OCI-LY7 (cell line): ENCODE data around the gene GSTK1. TPM values are rescaled to one million over a fixed set of nuclear protein-coding genes. Genes with fewer than 3 reads are reported as not detected.

Source experiments
- BruUV-seq: library from RNA; stranded (reverse); fragments of 400-500 nt; replicated peaks from 2 replicates; lab custom pipeline; 2021; lab: Mats Ljungman, UMichigan
- CTCF ChIA-PET: fragments of 300-600 bp; sonication (Branson Sonifier 250); formaldehyde crosslinking; loops from one replicate; lab custom pipeline; 2022; ENCODE audit warnings: antibody characterized with exemption; ENCODE audit not compliant: unreplicated experiment; lab: Charles Lee
- POLR2A ChIA-PET: fragments of 300-600 bp; sonication (Branson Sonifier 250); formaldehyde crosslinking; loops from one replicate; lab custom pipeline; 2022; ENCODE audit warnings: antibody characterized with exemption; lab: Charles Lee
- DNase-seq: peaks from one replicate; pipeline ENCODE4 v3.0.0-alpha.2; 2015; ENCODE audit warnings: low spot score
- H2AFZ ChIP-seq: fragments of 200-600 bp; sonication (generic), shearing (Covaris generic); 2 replicates; pipeline ENCODE4 v1.6.1; 2014; ENCODE audit warnings: mild to moderate bottlenecking, antibody characterized with exemption, low read length, moderate library complexity
- H3K27ac ChIP-seq: fragments of 200-600 bp; sonication (generic); 2 replicates; pipeline ENCODE4 v1.5.1; 2014; ENCODE audit warnings: mixed run types, low read depth, mild to moderate bottlenecking, moderate library complexity, low read length, inconsistent platforms; ENCODE audit not compliant: poor library complexity, severe bottlenecking
- H3K36me3 ChIP-seq: fragments of 200-600 bp; sonication (generic); 2 replicates; pipeline ENCODE4 v1.6.1; 2014; ENCODE audit warnings: mild to moderate bottlenecking, antibody characterized with exemption, low read length, moderate library complexity, mixed read lengths; ENCODE audit not compliant: insufficient read depth
- H3K4me1 ChIP-seq: fragments of 200-600 bp; sonication (generic); 2 replicates; pipeline ENCODE4 v1.5.1; 2014; ENCODE audit warnings: mild to moderate bottlenecking, low read length; ENCODE audit not compliant: insufficient read depth, poor library complexity, severe bottlenecking
- H3K4me2 ChIP-seq: fragments of 200-600 bp; sonication (generic); 2 replicates; pipeline ENCODE4 v1.6.1; 2014; ENCODE audit warnings: mild to moderate bottlenecking, low read length
- H3K4me3 ChIP-seq: fragments of 200-600 bp; sonication (generic); 2 replicates; pipeline ENCODE4 v1.5.1; 2014; ENCODE audit warnings: mild to moderate bottlenecking, low read depth, low read length; ENCODE audit not compliant: poor library complexity, severe bottlenecking
- H3K79me2 ChIP-seq: fragments of 200-600 bp; sonication (generic); 2 replicates; pipeline ENCODE4 v1.6.1; 2016; ENCODE audit warnings: low read depth, mild to moderate bottlenecking, low read length, moderate library complexity, mixed read lengths; ENCODE audit not compliant: insufficient read depth
- H3K9me2 ChIP-seq: fragments of 200-600 bp; sonication (generic); 2 replicates; pipeline ENCODE4 v1.6.1; 2016; ENCODE audit warnings: mild to moderate bottlenecking, low read length, mixed read lengths; ENCODE audit not compliant: insufficient read depth
- H3K9me3 ChIP-seq: fragments of 200-600 bp; sonication (generic); 2 replicates; pipeline ENCODE4 v1.6.1; 2014; ENCODE audit warnings: mild to moderate bottlenecking, mixed run types, low read length, mixed read lengths
- H4K20me1 ChIP-seq: fragments of 200-600 bp; sonication (generic); 2 replicates; pipeline ENCODE4 v1.6.1; 2014; ENCODE audit warnings: mild to moderate bottlenecking, antibody characterized with exemption, low read length, moderate library complexity, mixed read lengths; ENCODE audit not compliant: insufficient read depth
- EZH2phosphoT487 ChIP-seq: fragments of 200-600 bp; sonication (generic); IDR thresholded peaks from 2 replicates; pipeline ENCODE4 v1.6.1; 2018; ENCODE audit warnings: low read depth, borderline replicate concordance, mild to moderate bottlenecking, mixed run types, antibody characterized with exemption, low read length, moderate library complexity, mixed read lengths
- intact Hi-C: fragments of 100-400 bp; cut with micrococcal nuclease; formaldehyde crosslinking; loops from one replicate; pipeline ENCODE4 v1.10.0; 2022; ENCODE audit not compliant: unreplicated experiment
- total RNA-seq, 2 experiments: library from RNA; depleted of rRNA in 1 of 2; stranded (reverse); fragments of >200 nt in 1 of 2; shearing (Covaris generic) in 1 of 2; gene quantifications; 2 replicates each; pipeline ENCODE4 v1.2.3, GENCODE V29; 2014 to 2022
- TF ChIP-seq, protein P1 (sequence below): fragments of 200-600 bp; sonication (generic); conservative IDR thresholded peaks from 2 replicates; pipeline ENCODE4 v1.5.1; 2014; ENCODE audit warnings: mild to moderate bottlenecking, antibody characterized with exemption, low read length, moderate library complexity, mixed read lengths

GSTK1 gene
- total RNA-seq, 2 experiments from 2014 or later, result 37.8 to 41.6 TPM

DNA sequence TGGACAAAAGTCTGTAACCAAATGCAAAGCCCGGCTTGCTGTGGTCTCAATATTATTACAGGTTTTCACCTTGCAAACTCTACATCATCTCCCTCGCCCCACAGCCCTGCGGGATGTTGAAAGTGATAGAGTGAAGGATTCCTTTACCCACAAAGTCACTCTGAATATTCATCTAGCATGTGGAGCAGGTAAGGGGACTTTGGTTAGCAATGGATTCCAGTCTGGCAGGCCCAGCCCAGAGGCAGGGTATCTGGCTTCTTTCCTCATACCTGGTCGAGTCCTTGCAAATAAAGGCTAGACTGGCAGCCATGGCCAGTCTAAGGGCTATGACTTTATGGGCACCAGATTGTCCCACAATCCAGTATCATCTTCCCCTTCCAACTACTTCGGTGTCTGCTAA, 38.2 kb upstream of the GSTK1 start:
- BruUV-seq, result no TSS peak
- CTCF ChIA-PET, result no interaction called here
- no peak overlapping the region for H3K4me2 ChIP-seq
- intact Hi-C loops, result no loop called here
- H3K9me2 ChIP-seq, result no peaks in the 10 kb centered on the region
- no peaks in the 10 kb centered on the region for H3K4me1 ChIP-seq
- no peak for DNase-seq
- H2AFZ ChIP-seq, result no peak overlapping the region
- no peaks in the 10 kb centered on the region for H4K20me1 ChIP-seq
- TF ChIP-seq EZH2phosphoT487, result no peak
- TF ChIP-seq, protein P1, sequence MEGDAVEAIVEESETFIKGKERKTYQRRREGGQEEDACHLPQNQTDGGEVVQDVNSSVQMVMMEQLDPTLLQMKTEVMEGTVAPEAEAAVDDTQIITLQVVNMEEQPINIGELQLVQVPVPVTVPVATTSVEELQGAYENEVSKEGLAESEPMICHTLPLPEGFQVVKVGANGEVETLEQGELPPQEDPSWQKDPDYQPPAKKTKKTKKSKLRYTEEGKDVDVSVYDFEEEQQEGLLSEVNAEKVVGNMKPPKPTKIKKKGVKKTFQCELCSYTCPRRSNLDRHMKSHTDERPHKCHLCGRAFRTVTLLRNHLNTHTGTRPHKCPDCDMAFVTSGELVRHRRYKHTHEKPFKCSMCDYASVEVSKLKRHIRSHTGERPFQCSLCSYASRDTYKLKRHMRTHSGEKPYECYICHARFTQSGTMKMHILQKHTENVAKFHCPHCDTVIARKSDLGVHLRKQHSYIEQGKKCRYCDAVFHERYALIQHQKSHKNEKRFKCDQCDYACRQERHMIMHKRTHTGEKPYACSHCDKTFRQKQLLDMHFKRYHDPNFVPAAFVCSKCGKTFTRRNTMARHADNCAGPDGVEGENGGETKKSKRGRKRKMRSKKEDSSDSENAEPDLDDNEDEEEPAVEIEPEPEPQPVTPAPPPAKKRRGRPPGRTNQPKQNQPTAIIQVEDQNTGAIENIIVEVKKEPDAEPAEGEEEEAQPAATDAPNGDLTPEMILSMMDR, result no peak
- POLR2A ChIA-PET, result no interaction called here
- H3K27ac ChIP-seq, result no peak overlapping the region
- H3K4me3 ChIP-seq, result no peak overlapping the region
- no peaks in the 10 kb centered on the region for H3K36me3 ChIP-seq
- H3K79me2 ChIP-seq, result no peaks in the 10 kb centered on the region
- no peaks in the 10 kb centered on the region for H3K9me3 ChIP-seq

DNA sequence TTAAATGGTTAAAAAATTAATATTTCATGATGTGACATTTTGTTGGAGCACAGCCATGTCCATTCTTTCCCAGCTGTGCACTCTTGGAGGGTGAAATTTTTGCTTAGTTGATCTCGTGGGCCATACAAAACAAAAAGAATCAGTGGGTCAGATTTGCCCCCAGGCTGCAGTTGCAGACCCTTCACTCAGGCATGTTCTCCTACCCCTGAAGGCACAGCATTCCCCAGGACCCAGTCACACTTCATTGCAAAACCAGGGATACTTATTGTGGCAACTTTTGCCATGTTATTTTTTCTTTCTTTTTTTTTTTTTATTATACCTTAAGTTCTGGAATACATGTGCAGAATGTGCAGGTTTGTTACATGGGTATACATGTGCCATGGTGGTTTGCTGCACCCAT, 35.4 kb upstream of the GSTK1 start:
- no peaks in the 10 kb centered on the region for H3K9me2 ChIP-seq
- DNase-seq, result no peak
- no peak for TF ChIP-seq EZH2phosphoT487
- TF ChIP-seq, protein P1, result no peak
- no TSS peak for BruUV-seq
- H3K4me3 ChIP-seq, result no peak overlapping the region
- H2AFZ ChIP-seq, result no peak overlapping the region
- H3K27ac ChIP-seq, result no peak overlapping the region
- no peaks in the 10 kb centered on the region for H3K9me3 ChIP-seq
- no peaks in the 10 kb centered on the region for H4K20me1 ChIP-seq
- intact Hi-C loops, result no loop called here
- H3K4me1 ChIP-seq, result no peaks in the 10 kb centered on the region
- H3K36me3 ChIP-seq, result no peaks in the 10 kb centered on the region
- no peak overlapping the region for H3K4me2 ChIP-seq
- POLR2A ChIA-PET, result no interaction called here
- CTCF ChIA-PET, result no interaction called here
- H3K79me2 ChIP-seq, result no peaks in the 10 kb centered on the region

DNA sequence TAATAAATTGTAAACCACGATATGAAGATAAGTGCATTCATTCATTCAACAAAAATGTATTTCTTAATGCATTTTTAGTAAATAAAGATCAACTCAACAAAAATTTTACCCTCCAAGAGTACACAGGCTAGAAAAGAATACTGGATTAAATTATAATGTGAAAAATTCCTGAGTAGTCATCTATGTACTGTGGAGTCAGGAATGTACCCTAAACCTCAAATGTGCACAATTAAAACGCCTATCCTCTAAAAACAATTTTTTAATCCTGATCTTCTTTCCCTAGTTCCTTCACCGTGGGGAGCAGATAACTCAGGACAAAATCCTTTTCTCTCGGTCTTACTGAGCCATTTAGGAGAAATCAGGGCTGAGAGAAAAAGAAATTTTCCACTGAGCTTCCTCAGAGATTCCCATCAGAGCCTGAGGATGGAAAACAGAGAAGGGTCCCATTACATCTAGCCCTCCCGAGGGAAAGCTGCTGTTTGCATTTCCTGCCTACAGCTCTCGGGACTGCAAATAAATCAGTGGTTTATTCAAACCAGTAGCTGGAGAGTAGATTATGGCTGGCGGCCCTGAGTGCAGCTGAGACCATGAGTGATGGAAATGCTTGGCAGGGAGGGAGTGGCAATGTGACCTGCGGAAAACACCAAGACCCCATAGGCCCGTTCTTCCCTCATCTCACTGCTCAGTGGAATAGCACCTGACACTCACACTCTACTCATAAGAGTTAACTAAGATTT, 34.0 kb upstream of the GSTK1 start:
- Histone ChIP-seq H3K9me2 (no peaks in the 10 kb centered on the region), H3K27ac (no peak overlapping the region), H3K4me2 (no peak overlapping the region), H3K4me1 (no peaks in the 10 kb centered on the region), H2AFZ (no peak overlapping the region), H3K9me3 (peaks cover 5% of the 10 kb centered on the region; the same call in 1 of the 2 replicates), H3K4me3 (no peak overlapping the region), H3K36me3 (no peaks in the 10 kb centered on the region), H4K20me1 (no peaks in the 10 kb centered on the region), H3K79me2 (no peaks in the 10 kb centered on the region)
- intact Hi-C loops, result no loop called here
- TF ChIP-seq, protein P1, result no peak
- no peak for TF ChIP-seq EZH2phosphoT487
- DNase-seq, result no peak
- CTCF ChIA-PET, result no interaction called here
- POLR2A ChIA-PET, result no interaction called here
- BruUV-seq, result no TSS peak
